Measurements from ENCODE around the gene POLDIP2. TPM values are rescaled to one million over a fixed set of nuclear protein-coding genes. Genes with fewer than 3 reads are reported as not detected.

POLDIP2 gene, protein sequence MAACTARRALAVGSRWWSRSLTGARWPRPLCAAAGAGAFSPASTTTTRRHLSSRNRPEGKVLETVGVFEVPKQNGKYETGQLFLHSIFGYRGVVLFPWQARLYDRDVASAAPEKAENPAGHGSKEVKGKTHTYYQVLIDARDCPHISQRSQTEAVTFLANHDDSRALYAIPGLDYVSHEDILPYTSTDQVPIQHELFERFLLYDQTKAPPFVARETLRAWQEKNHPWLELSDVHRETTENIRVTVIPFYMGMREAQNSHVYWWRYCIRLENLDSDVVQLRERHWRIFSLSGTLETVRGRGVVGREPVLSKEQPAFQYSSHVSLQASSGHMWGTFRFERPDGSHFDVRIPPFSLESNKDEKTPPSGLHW
- total RNA-seq: 75.5 and 78.2 TPM in 2 replicates
- long read RNA-seq, transcript POLDIP2-201 (11 exons, 2,121 nt): major isoform, 26 of 38 reads
- long read RNA-seq, partial matches to known transcripts: 3 of 38 reads
- long read RNA-seq, other reads (novel, unspliced or antisense): 9 of 38 reads

GRCh38 chr17:28357061-28357900 is at the start of gene POLDIP2:
TSS of gene POLDIP2 (minus strand) at chr17:28357527. CDS start at chr17:28357448, 79 bp downstream.
- Mint-ChIP-seq H3K4me3 (peak within 1 kb of the TSS; percentile 97), H3K36me3 (ENCODE audit: low read depth) (no peaks in the 10 kb centered on the region), H3K9me3 (no peaks in the 10 kb centered on the region), H3K27me3 (ENCODE audit: low read depth) (no peaks in the 10 kb centered on the region), H3K27ac (ENCODE audit: unreplicated experiment) (peak within 1 kb of the TSS; percentile 97), H3K4me1 (peaks cover 21% of the 10 kb centered on the region)
- DNase-seq (ENCODE audit: low read depth, low spot score): peak; percentile 89
- TF ChIP-seq CTCF (conservative IDR thresholded peaks at IDR 0.05): no peak

- H3K9me3 Mint-ChIP-seq: no peaks in the 10 kb centered on the region
- no peak overlapping the region for H3K27ac Mint-ChIP-seq (ENCODE audit: unreplicated experiment)
- peaks cover 43% of the 10 kb centered on the region for H3K27me3 Mint-ChIP-seq (ENCODE audit: low read depth)
- TF ChIP-seq CTCF (conservative IDR thresholded peaks at IDR 0.05): no peak
- H3K4me3 Mint-ChIP-seq: peak overlapping the region; percentile 87
- no peaks in the 10 kb centered on the region for H3K36me3 Mint-ChIP-seq (ENCODE audit: low read depth)
- H3K4me1 Mint-ChIP-seq: peaks cover 20% of the 10 kb centered on the region
- no peak for DNase-seq (ENCODE audit: low read depth, low spot score)
Measured at GRCh38 chr17:28406473-28406814, 49.1 kb upstream of the POLDIP2 start.

GRCh38 chr17:28405632-28406472 is 48.5 kb upstream of the POLDIP2 start, which contains the start of gene SLC46A1:
TSS of gene SLC46A1 (minus strand) at chr17:28406212. CDS start at chr17:28406114, 98 bp downstream.
- peaks cover 20% of the 10 kb centered on the region for H3K4me1 Mint-ChIP-seq
- H3K9me3 Mint-ChIP-seq: no peaks in the 10 kb centered on the region
- DNase-seq (ENCODE audit: low read depth, low spot score): peak; percentile 48
- H3K27ac Mint-ChIP-seq (ENCODE audit: unreplicated experiment): peak within 1 kb of the TSS; percentile 50
- peak within 1 kb of the TSS; percentile 94 for H3K4me3 Mint-ChIP-seq
- peaks cover 2% of the 10 kb centered on the region for H3K36me3 Mint-ChIP-seq (ENCODE audit: low read depth)
- H3K27me3 Mint-ChIP-seq (ENCODE audit: low read depth): peaks cover 37% of the 10 kb centered on the region
- no peak for TF ChIP-seq CTCF (conservative IDR thresholded peaks at IDR 0.05)

DNA sequence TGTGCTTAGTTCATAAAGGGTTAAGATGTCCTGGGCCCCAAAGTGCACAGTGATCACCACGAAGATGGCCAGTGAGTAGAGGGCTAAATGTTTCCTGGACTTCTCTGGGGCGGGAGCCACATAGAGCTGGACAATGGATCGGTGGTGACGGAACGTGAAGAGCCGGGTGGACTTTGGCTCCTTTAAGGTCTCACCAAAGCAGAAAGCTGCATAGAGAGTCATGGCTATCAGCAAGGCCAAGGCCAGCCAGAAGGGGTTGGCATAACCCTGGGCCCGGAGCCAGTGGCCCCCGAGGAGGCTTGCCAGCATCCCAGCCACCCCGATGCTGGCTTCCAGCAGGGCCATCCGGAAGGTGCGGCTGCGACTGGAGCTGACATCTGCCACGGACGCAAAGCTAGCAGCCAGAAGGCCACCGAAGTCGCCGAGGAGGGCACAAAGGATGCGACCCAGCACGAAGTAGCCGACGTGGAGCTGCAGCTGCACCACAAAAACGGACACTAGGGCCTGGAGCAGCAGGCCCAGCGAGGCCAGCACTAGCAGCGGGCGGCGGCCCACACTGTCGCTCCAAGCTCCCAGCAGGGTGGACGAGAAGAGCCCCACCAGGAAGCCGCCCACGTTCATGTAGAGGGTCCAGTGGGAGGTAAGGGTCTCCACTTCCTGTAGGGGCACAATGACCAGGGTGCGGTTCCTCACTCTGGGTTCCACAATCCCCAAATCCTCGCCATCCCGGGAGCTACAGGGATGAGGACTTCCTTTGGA is 47.7 kb upstream of the POLDIP2 start:
- Mint-ChIP-seq H3K27me3 (ENCODE audit: low read depth) (peaks cover 29% of the 10 kb centered on the region), H3K9me3 (no peaks in the 10 kb centered on the region), H3K27ac (ENCODE audit: unreplicated experiment) (peak overlapping the region; percentile 50), H3K4me3 (peak overlapping the region; percentile 94), H3K4me1 (peaks cover 20% of the 10 kb centered on the region), H3K36me3 (ENCODE audit: low read depth) (peaks cover 2% of the 10 kb centered on the region)
- no peak for TF ChIP-seq CTCF (conservative IDR thresholded peaks at IDR 0.05)
- DNase-seq (ENCODE audit: low read depth, low spot score): no peak
